Activated T-cell treated with anti-CD3 and anti-CD28 coated beads, Interleukin-2, amount 50 U/mL, for 48 hours (primary cell): Measurements from ENCODE around the gene CNPY1.

Source experiments
- DNase-seq, 2 experiments: peaks; one replicate each; pipeline ENCODE4 v3.0.0-alpha.2; 2020

The CNPY1 gene

DNA sequence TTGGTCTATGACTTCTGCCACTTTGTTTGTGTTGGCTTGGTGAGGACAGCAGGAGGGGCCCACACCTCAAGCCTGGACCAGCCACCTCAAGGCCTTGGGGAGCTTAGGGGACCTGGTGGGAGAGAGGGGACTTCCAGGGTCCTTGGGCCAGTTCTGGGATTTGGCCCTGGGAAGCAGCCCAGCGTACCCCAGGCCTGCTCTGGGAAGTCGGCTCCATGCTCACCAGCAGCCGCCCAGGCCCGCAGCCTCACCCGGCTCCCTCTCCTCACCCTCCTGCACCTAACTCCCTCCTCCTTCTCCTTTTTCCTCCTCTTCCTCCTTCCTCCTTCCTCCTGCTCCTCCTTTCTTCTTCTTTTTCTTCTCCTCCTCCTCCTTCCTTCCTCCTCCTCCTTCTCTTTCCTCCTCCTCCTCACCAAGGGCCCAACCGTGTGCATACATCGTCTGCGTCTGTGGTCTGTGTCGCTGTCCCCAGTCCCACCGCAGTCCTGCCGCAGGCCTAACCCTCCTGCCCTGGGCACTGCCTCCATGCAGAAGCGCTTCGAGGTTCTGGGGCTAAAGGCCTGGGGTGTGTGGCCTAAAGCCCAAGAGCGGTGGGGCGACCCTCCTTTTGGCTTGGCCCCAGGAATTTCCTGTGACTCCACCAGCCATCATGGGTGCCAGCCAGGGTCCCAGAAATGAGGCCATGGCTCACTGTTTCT is 83.1 kb downstream of the CNPY1 start:
- no peak for DNase-seq

- DNase-seq, result no peak
These were observed 84.1 kb downstream of the CNPY1 start for GRCh38 chr7:155462163-155462735.

DNA sequence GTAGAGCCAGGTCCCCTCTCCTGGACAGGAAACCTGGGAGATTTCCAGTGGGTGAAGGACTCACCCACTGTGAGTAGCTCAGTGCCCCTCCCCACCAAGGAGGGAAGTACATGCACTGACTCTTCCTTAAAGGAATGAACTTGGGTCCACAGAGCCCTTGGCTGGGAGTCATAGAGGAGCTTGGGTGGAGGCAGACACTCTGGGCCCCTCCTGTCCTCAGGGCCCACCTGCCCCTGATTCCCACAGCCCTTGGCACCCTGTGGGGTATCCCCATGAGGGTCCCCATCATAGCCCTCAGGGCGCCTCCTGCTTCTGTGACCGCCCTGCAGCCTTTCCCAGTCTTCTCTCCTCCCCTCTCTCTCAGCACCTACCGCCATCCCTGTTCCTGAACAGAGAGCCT is 84.7 kb downstream of the CNPY1 start:
- DNase-seq, result no peak

- no peak for DNase-seq
These were observed 85.3 kb downstream of the CNPY1 start for GRCh38 chr7:155460926-155461613.

GRCh38 chr7:155459700-155460461 is 86.5 kb downstream of the CNPY1 start:
- DNase-seq, result no peak

DNA sequence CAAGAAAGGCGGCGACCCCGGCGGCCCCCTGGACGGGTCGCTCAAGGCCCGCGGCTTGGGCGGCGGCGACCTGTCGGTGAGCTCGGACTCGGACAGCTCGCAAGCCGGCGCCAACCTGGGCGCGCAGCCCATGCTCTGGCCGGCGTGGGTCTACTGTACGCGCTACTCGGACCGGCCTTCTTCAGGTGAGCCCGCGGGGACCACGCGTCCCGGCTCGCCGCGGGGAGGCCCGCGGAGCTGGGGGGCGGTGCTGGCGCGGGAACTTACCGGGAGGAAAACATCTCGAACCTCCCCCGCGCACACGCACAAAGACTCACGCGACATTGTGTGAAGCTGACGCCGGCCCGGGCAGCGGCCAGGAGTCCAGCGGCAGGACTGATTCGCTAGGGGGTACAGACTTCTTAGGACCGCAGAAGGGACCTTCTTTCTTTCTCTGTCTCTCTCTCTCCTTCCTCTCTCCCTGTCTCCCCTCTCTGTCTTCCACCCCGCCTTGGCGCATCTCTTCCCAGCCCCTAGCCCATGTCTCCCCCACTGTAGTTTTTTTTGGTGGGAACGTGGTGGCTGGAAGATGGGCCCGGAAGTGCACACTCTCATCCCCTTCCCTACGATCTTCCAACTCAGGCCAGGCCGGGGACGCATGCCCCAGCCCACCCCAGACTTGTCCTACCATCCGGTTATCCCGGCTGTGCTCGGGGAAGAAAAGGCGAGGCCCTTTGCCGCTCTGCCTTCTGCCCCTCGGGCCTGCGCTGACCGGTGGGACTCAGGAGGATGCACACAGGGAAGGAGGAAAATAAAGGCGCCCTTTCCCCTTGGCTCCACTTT is 87.3 kb downstream of the CNPY1 start:
- no peak for DNase-seq

- peak; percentile 37 to 48 for DNase-seq
These were observed 88.1 kb downstream of the CNPY1 start, which contains the start of gene EN2 for GRCh38 chr7:155458111-155458877. EN2 (plus strand) TSS chr7:155458129; CDS start chr7:155458378, 249 bp downstream.

- peak in 1 of 2 experiments; percentile 39 for DNase-seq
These were observed 88.7 kb downstream of the CNPY1 start for GRCh38 chr7:155457544-155458110.

- DNase-seq, result peak; percentile 50 to 62
These were observed 89.4 kb downstream of the CNPY1 start for GRCh38 chr7:155456738-155457543.

DNA sequence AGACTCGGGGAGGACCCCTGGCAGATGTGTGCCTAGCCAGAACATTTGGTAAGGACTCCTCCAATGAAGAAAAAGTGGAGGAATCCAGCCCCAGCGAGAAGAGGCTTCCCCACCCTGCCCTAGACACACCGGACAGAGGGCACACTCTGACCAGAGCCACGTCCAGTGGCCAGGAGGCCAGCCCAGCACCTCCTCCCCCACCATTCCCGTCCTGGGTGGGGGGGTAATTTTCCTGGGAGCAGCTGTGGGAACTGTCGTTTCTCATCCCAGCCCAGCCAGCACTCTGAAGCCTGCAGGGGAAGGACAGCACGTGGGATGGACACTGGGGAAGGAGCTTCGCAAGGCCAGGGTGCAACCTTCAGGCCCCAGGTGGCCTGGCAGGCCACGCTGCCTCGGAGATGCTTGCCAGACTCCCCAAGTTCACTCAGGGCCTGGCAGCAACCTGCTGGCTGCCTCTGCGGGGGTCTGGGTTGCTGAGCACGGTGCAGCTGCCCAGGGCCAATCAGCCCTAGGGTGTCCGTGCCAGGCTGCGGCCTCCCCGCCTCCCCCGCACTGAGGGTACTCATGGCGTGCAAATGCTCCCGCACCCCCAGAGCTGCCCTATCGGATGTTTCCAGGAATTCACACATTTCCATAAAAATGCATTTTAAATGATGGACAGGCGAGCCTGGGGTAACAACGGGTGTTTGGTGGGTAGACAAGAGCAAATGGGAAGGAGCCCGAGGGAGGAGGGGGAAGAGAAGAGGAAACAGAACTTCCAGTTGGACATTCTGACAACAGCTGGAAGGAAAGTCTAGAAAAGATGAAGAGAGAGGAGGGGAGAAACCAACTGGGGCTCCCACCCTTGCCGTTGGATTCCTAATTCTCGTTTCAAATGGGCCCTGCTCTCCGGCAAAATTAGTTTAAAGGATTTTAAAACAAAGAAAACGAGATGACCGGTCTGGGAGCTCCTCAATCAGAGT is 90.3 kb downstream of the CNPY1 start:
- DNase-seq, result peak in 1 of 2 experiments; percentile 22

- no peak for DNase-seq
These were observed 91.1 kb downstream of the CNPY1 start for GRCh38 chr7:155455132-155455693.

DNA sequence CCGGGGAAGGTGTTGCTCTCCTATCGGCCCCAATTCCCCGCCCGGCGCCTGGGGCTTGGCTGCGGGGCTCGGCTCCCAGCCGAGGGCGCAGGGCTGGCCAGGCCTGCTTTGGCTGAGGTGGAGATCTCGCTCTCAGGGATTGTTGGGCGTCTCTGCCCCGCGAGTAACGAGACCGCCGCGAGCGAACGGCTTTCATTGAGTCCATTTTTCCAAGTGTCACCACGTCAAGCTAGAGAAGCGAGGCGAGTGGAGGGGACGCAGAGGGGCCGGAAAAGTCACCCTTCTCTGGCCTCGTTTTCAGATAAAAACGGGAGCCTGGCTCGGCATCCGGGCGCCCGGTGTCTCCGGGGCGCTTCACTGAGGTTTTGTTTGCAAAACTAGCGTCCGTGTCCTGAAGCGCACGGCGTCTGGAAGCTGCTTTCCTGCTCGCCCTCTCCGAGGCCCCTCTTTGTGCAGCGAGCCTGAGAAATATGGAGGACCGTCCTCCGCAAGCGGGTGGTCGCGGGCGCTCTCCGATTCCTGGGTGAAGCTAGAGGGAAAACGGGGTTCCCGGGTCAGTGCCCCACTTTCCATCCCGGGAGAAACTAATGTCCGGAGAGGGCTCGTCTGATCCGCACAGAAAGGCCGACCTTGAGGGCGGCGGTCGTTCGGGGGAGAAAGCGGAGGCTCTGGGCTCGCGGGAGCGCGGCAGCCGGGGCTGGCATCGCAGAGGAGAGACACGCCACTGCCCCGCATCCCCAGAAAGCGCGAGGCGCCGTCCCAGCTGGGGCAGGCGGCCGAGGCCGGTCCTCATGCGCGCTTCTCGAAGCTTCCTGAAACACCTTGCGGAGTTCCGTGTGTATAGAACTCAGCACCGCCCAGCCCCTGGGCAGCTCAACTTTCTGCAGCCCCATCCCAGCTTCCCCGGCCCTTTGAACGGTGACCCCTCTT is 91.9 kb downstream of the CNPY1 start:
- peak; percentile 30 to 33 for DNase-seq

GRCh38 chr7:155453296-155454182 is 92.8 kb downstream of the CNPY1 start:
- DNase-seq, result peak in 1 of 2 experiments; percentile 21

DNA sequence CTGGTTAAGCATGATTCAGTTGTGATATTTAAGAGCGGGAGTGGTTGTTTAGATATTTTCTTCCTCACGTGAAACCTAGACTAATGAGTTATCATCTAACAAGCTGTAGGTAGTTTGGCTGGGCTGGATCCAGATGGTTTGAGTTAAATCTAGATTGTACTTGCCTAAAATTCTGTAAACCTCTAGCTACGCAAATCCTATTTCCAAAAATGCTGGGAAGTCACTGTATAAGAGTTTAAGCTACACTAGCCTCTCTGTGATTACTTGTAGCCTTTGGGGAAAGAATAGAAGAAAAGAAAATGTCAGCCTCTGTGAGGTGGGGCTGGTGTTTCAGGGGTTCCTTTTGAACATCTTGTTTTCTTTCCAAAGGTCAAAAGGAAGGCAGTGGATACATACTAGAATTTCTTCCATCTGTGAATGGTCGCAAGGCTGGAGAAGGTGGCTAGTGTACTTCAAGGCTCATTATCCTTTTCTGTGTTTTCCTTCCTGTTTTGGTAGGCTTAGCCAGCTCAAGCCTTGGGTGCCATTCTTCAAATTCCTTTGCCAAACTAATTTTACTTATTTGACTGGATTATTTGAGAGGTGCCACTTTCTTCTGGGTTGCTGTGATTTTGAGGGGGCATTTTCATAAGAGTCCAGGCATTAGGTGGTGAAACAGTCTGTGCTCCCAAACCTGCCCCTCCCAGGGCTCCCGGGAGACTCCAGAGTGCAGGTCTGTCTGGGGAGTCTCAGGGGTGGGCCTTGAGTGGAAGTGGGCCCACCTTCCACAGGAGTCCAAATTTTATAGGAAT is 93.7 kb downstream of the CNPY1 start:
- no peak for DNase-seq

- no peak for DNase-seq
These were observed 94.5 kb downstream of the CNPY1 start for GRCh38 chr7:155451840-155452239.
